GM23338 (cell line): ENCODE data around the gene TLE3. TPM values are rescaled to one million over a fixed set of nuclear protein-coding genes. Genes with fewer than 3 reads are reported as not detected.

Experiments used
- CREB1 ChIP-seq: fragments of 250-450 bp; sonication (Bioruptor Pico); IDR thresholded peaks from 2 replicates; pipeline ENCODE4 v1.5.0; 2020; ENCODE audit warnings: low read depth, mild to moderate bottlenecking, moderate library complexity
- EZH2phosphoT487 ChIP-seq: fragments of 200-600 bp; sonication (generic); IDR thresholded peaks from one replicate; pipeline ENCODE4 v1.8.1; 2018; ENCODE audit warnings: antibody characterized with exemption; ENCODE audit not compliant: unreplicated experiment
- polyA plus RNA-seq: library from polyadenylated mRNA; unstranded; fragments of >200 nt; fragmentation: Nextera tagmentation; extraction: Ambion mirVana; gene quantifications from 2 replicates; pipeline ENCODE4 v1.2.1, GENCODE V29; 2016
- total RNA-seq: library from RNA; depleted of rRNA; stranded (reverse); fragments of >200 nt; shearing (Covaris generic); gene quantifications from 2 replicates; pipeline ENCODE4 v1.2.3, GENCODE V29; 2014
- TF ChIP-seq, protein P1 (sequence below): fragments of 250-450 bp; sonication (Bioruptor Pico); IDR thresholded peaks from 2 replicates; pipeline ENCODE4 v1.5.0; 2020; ENCODE audit warnings: mild to moderate bottlenecking, moderate library complexity
- TF ChIP-seq, protein P2 (sequence below), 2 experiments: fragments of 200-600 bp in 1 of 2; sonication (generic) in 1 of 2; conservative IDR thresholded peaks; 2 replicates each; pipeline versions ENCODE4 v1.5.1 to v1.6.1; 2016 to 2017; ENCODE audit warnings: antibody characterized with exemption in 2 of 2, low read depth in 2 of 2, mild to moderate bottlenecking in 2 of 2, moderate library complexity in 1 of 2
- TF ChIP-seq, protein P3 (sequence below): IDR thresholded peaks from one replicate; pipeline ENCODE4 v1.6.1; 2018; ENCODE audit warnings: antibody characterized with exemption; ENCODE audit not compliant: unreplicated experiment

TLE3 gene
- total and polyA plus RNA-seq, 2 experiments from 2014 or later = 10.4 to 79.5 TPM

GRCh38 chr15:70083418-70083817, 14.3 kb downstream of the TLE3 start (continued):
- TF ChIP-seq, protein P1, sequence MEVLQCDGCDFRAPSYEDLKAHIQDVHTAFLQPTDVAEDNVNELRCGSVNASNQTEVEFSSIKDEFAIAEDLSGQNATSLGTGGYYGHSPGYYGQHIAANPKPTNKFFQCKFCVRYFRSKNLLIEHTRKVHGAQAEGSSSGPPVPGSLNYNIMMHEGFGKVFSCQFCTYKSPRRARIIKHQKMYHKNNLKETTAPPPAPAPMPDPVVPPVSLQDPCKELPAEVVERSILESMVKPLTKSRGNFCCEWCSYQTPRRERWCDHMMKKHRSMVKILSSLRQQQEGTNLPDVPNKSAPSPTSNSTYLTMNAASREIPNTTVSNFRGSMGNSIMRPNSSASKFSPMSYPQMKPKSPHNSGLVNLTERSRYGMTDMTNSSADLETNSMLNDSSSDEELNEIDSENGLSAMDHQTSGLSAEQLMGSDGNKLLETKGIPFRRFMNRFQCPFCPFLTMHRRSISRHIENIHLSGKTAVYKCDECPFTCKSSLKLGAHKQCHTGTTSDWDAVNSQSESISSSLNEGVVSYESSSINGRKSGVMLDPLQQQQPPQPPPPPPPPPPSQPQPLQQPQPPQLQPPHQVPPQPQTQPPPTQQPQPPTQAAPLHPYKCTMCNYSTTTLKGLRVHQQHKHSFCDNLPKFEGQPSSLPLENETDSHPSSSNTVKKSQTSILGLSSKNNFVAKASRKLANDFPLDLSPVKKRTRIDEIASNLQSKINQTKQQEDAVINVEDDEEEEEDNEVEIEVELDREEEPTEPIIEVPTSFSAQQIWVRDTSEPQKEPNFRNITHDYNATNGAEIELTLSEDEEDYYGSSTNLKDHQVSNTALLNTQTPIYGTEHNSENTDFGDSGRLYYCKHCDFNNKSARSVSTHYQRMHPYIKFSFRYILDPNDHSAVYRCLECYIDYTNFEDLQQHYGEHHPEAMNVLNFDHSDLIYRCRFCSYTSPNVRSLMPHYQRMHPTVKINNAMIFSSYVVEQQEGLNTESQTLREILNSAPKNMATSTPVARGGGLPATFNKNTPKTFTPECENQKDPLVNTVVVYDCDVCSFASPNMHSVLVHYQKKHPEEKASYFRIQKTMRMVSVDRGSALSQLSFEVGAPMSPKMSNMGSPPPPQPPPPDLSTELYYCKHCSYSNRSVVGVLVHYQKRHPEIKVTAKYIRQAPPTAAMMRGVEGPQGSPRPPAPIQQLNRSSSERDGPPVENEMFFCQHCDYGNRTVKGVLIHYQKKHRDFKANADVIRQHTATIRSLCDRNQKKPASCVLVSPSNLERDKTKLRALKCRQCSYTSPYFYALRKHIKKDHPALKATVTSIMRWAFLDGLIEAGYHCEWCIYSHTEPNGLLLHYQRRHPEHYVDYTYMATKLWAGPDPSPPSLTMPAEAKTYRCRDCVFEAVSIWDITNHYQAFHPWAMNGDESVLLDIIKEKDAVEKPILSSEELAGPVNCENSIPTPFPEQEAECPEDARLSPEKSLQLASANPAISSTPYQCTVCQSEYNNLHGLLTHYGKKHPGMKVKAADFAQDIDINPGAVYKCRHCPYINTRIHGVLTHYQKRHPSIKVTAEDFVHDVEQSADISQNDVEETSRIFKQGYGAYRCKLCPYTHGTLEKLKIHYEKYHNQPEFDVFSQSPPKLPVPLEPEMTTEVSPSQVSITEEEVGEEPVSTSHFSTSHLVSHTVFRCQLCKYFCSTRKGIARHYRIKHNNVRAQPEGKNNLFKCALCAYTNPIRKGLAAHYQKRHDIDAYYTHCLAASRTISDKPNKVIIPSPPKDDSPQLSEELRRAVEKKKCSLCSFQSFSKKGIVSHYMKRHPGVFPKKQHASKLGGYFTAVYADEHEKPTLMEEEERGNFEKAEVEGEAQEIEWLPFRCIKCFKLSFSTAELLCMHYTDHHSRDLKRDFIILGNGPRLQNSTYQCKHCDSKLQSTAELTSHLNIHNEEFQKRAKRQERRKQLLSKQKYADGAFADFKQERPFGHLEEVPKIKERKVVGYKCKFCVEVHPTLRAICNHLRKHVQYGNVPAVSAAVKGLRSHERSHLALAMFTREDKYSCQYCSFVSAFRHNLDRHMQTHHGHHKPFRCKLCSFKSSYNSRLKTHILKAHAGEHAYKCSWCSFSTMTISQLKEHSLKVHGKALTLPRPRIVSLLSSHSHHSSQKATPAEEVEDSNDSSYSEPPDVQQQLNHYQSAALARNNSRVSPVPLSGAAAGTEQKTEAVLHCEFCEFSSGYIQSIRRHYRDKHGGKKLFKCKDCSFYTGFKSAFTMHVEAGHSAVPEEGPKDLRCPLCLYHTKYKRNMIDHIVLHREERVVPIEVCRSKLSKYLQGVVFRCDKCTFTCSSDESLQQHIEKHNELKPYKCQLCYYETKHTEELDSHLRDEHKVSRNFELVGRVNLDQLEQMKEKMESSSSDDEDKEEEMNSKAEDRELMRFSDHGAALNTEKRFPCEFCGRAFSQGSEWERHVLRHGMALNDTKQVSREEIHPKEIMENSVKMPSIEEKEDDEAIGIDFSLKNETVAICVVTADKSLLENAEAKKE (CRISPR knock-in tag) = no peak
- no peak for TF ChIP-seq EZH2phosphoT487
- TF ChIP-seq, protein P2, sequence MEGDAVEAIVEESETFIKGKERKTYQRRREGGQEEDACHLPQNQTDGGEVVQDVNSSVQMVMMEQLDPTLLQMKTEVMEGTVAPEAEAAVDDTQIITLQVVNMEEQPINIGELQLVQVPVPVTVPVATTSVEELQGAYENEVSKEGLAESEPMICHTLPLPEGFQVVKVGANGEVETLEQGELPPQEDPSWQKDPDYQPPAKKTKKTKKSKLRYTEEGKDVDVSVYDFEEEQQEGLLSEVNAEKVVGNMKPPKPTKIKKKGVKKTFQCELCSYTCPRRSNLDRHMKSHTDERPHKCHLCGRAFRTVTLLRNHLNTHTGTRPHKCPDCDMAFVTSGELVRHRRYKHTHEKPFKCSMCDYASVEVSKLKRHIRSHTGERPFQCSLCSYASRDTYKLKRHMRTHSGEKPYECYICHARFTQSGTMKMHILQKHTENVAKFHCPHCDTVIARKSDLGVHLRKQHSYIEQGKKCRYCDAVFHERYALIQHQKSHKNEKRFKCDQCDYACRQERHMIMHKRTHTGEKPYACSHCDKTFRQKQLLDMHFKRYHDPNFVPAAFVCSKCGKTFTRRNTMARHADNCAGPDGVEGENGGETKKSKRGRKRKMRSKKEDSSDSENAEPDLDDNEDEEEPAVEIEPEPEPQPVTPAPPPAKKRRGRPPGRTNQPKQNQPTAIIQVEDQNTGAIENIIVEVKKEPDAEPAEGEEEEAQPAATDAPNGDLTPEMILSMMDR (conservative IDR thresholded peaks at IDR 0.05; ENCODE audit: low read depth in 2 of 2) = no peak
- TF ChIP-seq CREB1 (CRISPR knock-in tag) = no peak
- TF ChIP-seq, protein P3, sequence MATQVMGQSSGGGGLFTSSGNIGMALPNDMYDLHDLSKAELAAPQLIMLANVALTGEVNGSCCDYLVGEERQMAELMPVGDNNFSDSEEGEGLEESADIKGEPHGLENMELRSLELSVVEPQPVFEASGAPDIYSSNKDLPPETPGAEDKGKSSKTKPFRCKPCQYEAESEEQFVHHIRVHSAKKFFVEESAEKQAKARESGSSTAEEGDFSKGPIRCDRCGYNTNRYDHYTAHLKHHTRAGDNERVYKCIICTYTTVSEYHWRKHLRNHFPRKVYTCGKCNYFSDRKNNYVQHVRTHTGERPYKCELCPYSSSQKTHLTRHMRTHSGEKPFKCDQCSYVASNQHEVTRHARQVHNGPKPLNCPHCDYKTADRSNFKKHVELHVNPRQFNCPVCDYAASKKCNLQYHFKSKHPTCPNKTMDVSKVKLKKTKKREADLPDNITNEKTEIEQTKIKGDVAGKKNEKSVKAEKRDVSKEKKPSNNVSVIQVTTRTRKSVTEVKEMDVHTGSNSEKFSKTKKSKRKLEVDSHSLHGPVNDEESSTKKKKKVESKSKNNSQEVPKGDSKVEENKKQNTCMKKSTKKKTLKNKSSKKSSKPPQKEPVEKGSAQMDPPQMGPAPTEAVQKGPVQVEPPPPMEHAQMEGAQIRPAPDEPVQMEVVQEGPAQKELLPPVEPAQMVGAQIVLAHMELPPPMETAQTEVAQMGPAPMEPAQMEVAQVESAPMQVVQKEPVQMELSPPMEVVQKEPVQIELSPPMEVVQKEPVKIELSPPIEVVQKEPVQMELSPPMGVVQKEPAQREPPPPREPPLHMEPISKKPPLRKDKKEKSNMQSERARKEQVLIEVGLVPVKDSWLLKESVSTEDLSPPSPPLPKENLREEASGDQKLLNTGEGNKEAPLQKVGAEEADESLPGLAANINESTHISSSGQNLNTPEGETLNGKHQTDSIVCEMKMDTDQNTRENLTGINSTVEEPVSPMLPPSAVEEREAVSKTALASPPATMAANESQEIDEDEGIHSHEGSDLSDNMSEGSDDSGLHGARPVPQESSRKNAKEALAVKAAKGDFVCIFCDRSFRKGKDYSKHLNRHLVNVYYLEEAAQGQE = no peak
